RWPE2 (cell line): ENCODE measurements around the gene UCP3.

ENCODE experiments used
- ATAC-seq: fragments of 200-7000 bp; cut with Tn5 transposase; 3 replicates; pipeline ENCODE4 v1.9.1; 2021; ENCODE audit warnings: low read depth
- DNase-seq: peaks from one replicate; pipeline ENCODE4 v3.0.0-alpha.2; 2020; ENCODE audit warnings: low spot score
- H3K27ac ChIP-seq: fragments of 450-650 bp; 2 replicates; pipeline ENCODE4 v1.5.1; 2017; ENCODE audit warnings: mild to moderate bottlenecking; ENCODE audit not compliant: poor library complexity, severe bottlenecking
- H3K27me3 ChIP-seq: fragments of 250-450 bp; sonication (Bioruptor Pico); 2 replicates; pipeline ENCODE4 v1.5.1; 2021; ENCODE audit warnings: mild to moderate bottlenecking, moderate library complexity; ENCODE audit not compliant: insufficient read depth, poor library complexity, severe bottlenecking
- H3K36me3 ChIP-seq: fragments of 250-450 bp; sonication (Bioruptor Pico); 2 replicates; pipeline ENCODE4 v1.5.1; 2020; ENCODE audit warnings: low read depth, mild to moderate bottlenecking, moderate library complexity
- H3K4me1 ChIP-seq: fragments of 250-450 bp; sonication (Bioruptor Pico); 2 replicates; pipeline ENCODE4 v1.5.1; 2021; ENCODE audit warnings: mild to moderate bottlenecking, moderate library complexity; ENCODE audit not compliant: insufficient read depth, poor library complexity, severe bottlenecking
- H3K4me3 ChIP-seq: fragments of 250-450 bp; sonication (Bioruptor Pico); 2 replicates; pipeline ENCODE4 v1.5.1; 2021; ENCODE audit warnings: mild to moderate bottlenecking, moderate library complexity; ENCODE audit not compliant: severe bottlenecking
- H3K9me3 ChIP-seq: fragments of 250-450 bp; sonication (Bioruptor Pico); 2 replicates; pipeline ENCODE4 v1.5.1; 2021; ENCODE audit warnings: mild to moderate bottlenecking, moderate library complexity; ENCODE audit not compliant: severe bottlenecking
- CTCF ChIP-seq: fragments of 450-650 bp; IDR thresholded peaks from one replicate; pipeline ENCODE4 v1.5.1; 2017; ENCODE audit warnings: mild to moderate bottlenecking, moderate library complexity; ENCODE audit not compliant: poor library complexity, severe bottlenecking

Gene UCP3

GRCh38 chr11:73995247-73995646 lies 13.6 kb downstream of the UCP3 start:
- no peak for TF ChIP-seq CTCF
- no peaks in the 10 kb centered on the region for H3K27me3 ChIP-seq
- H3K4me3 ChIP-seq = no peak overlapping the region
- DNase-seq (no peak), ATAC-seq (no peak)
- no peaks in the 10 kb centered on the region for H3K36me3 ChIP-seq
- H3K9me3 ChIP-seq = no peaks in the 10 kb centered on the region
- H3K4me1 ChIP-seq = no peaks in the 10 kb centered on the region
- no peak overlapping the region for H3K27ac ChIP-seq

GRCh38 chr11:73991471-73992006 lies 17.3 kb downstream of the UCP3 start:
- H3K4me3 ChIP-seq = no peak overlapping the region
- H3K36me3 ChIP-seq = no peaks in the 10 kb centered on the region
- ATAC-seq (no peak), DNase-seq (no peak)
- no peaks in the 10 kb centered on the region for H3K4me1 ChIP-seq
- H3K27me3 ChIP-seq = no peaks in the 10 kb centered on the region
- TF ChIP-seq CTCF = no peak
- no peaks in the 10 kb centered on the region for H3K9me3 ChIP-seq
- H3K27ac ChIP-seq = no peak overlapping the region

GRCh38 chr11:73990730-73991129 lies 18.2 kb downstream of the UCP3 start:
- no peak for ATAC-seq

GRCh38 chr11:73989156-73989555 lies 19.7 kb downstream of the UCP3 start:
- H3K27ac ChIP-seq = no peak overlapping the region
- no peak for ATAC-seq

More at GRCh38 chr11:73990730-73991129, 18.2 kb downstream of the UCP3 start:
- no peaks in the 10 kb centered on the region for H3K9me3 ChIP-seq
- no peaks in the 10 kb centered on the region for H3K4me1 ChIP-seq
- no peak overlapping the region for H3K4me3 ChIP-seq
- H3K36me3 ChIP-seq = no peaks in the 10 kb centered on the region
- no peak for DNase-seq
- H3K27me3 ChIP-seq = no peaks in the 10 kb centered on the region
- no peak for TF ChIP-seq CTCF
- H3K27ac ChIP-seq = no peak overlapping the region

More at GRCh38 chr11:73989156-73989555, 19.7 kb downstream of the UCP3 start:
- Histone ChIP-seq H3K36me3 (no peaks in the 10 kb centered on the region), H3K4me3 (no peak overlapping the region), H3K4me1 (no peaks in the 10 kb centered on the region), H3K27me3 (no peaks in the 10 kb centered on the region), H3K9me3 (no peaks in the 10 kb centered on the region)
- DNase-seq = no peak
- TF ChIP-seq CTCF = peak; percentile 8
